SK-N-SH treated with all-trans-retinoic acid at 6 μM for 48 hours (cell line): ENCODE measurements around the gene CTF1.

Experiments
- ATAC-seq: fragments of 200-7000 bp; cut with Tn5 transposase; 3 replicates; pipeline ENCODE4 v1.9.1; 2020; ENCODE audit warnings: mild to moderate bottlenecking, moderate library complexity
- ARNTL ChIP-seq: fragments of 450-650 bp; formaldehyde crosslinking; IDR thresholded peaks from 2 replicates; pipeline ENCODE4 v1.5.0; 2020; ENCODE audit warnings: low read depth, mild to moderate bottlenecking, moderate library complexity, borderline replicate concordance
- BACH2 ChIP-seq: fragments of 250-450 bp; sonication (Bioruptor Pico); IDR thresholded peaks from 2 replicates; pipeline ENCODE4 v1.9.0; 2021; ENCODE audit warnings: mild to moderate bottlenecking, borderline replicate concordance
- CSDC2 ChIP-seq: fragments of 250-450 bp; sonication (Bioruptor Pico); IDR thresholded peaks from 2 replicates; pipeline ENCODE4 v1.5.0; 2020; ENCODE audit warnings: mild to moderate bottlenecking, moderate library complexity
- ESRRG ChIP-seq: fragments of 250-450 bp; sonication (Bioruptor Pico); IDR thresholded peaks from 2 replicates; pipeline ENCODE4 v1.6.1; 2021; ENCODE audit warnings: mild to moderate bottlenecking
- GLIS3 ChIP-seq: fragments of 250-450 bp; sonication (Bioruptor Pico); IDR thresholded peaks from 2 replicates; pipeline ENCODE4 v1.5.0; 2020; ENCODE audit warnings: mild to moderate bottlenecking, moderate library complexity
- ISL1 ChIP-seq: fragments of 250-450 bp; sonication (Bioruptor Pico); IDR thresholded peaks from 2 replicates; pipeline ENCODE4 v2.1.2; 2022; ENCODE audit warnings: mild to moderate bottlenecking, moderate library complexity
- PPARA ChIP-seq: fragments of 250-450 bp; sonication (Bioruptor Pico); IDR thresholded peaks from 2 replicates; pipeline ENCODE4 v1.5.0; 2020; ENCODE audit warnings: mild to moderate bottlenecking, borderline replicate concordance
- RARB ChIP-seq: fragments of 250-450 bp; sonication (Bioruptor Pico); IDR thresholded peaks from 2 replicates; pipeline ENCODE4 v1.8.0; 2021; ENCODE audit warnings: mild to moderate bottlenecking, moderate library complexity
- SNAI2 ChIP-seq: fragments of 250-450 bp; sonication (Bioruptor Pico); IDR thresholded peaks from 2 replicates; pipeline ENCODE4 v1.5.0; 2020; ENCODE audit warnings: mild to moderate bottlenecking, moderate library complexity
- TCF4 ChIP-seq: fragments of 250-450 bp; sonication (Bioruptor Pico); IDR thresholded peaks from 2 replicates; pipeline ENCODE4 v1.8.0; 2021; ENCODE audit warnings: mild to moderate bottlenecking, moderate library complexity, borderline replicate concordance
- TOX ChIP-seq: fragments of 250-450 bp; sonication (Bioruptor Pico); IDR thresholded peaks from 2 replicates; pipeline ENCODE4 v1.8.0; 2021; ENCODE audit warnings: mild to moderate bottlenecking, moderate library complexity, borderline replicate concordance
- ZC3H10 ChIP-seq: fragments of 250-450 bp; sonication (Bioruptor Pico); IDR thresholded peaks from 2 replicates; pipeline ENCODE4 v1.5.1; 2021; ENCODE audit warnings: mild to moderate bottlenecking, moderate library complexity
- ZFP3 ChIP-seq: fragments of 250-450 bp; sonication (Bioruptor Pico); IDR thresholded peaks from 2 replicates; pipeline ENCODE4 v1.5.0; 2020; ENCODE audit warnings: mild to moderate bottlenecking, moderate library complexity
- ZFP30 ChIP-seq: fragments of 450-650 bp; formaldehyde crosslinking; IDR thresholded peaks from 2 replicates; pipeline ENCODE4 v1.5.0; 2022; ENCODE audit warnings: mild to moderate bottlenecking, moderate library complexity
- ZNF565 ChIP-seq: fragments of 450-650 bp; formaldehyde crosslinking; conservative IDR thresholded peaks from 2 replicates; pipeline ENCODE4 v1.5.0; 2020; ENCODE audit warnings: low read depth, mild to moderate bottlenecking, moderate library complexity
- ZNF70 ChIP-seq: fragments of 450-650 bp; formaldehyde crosslinking; IDR thresholded peaks from 2 replicates; pipeline ENCODE4 v1.5.0; 2020; ENCODE audit warnings: mild to moderate bottlenecking, moderate library complexity
- ZNF8 ChIP-seq: fragments of 450-650 bp; formaldehyde crosslinking; IDR thresholded peaks from 2 replicates; pipeline ENCODE4 v1.5.0; 2020; ENCODE audit warnings: mild to moderate bottlenecking, moderate library complexity
- TF ChIP-seq, protein P1 (sequence below): fragments of 250-450 bp; sonication (Bioruptor Pico); IDR thresholded peaks from 2 replicates; pipeline ENCODE4 v1.5.0; 2020; ENCODE audit warnings: mild to moderate bottlenecking, moderate library complexity
- TF ChIP-seq, protein P2 (sequence below): fragments of 250-450 bp; sonication (Bioruptor Pico); IDR thresholded peaks from 2 replicates; pipeline ENCODE4 v1.5.1; 2020; ENCODE audit warnings: low read depth, mild to moderate bottlenecking, moderate library complexity
- TF ChIP-seq, protein P3 (sequence below): fragments of 250-450 bp; sonication (Bioruptor Pico); IDR thresholded peaks from 2 replicates; pipeline ENCODE4 v1.8.0; 2020; ENCODE audit warnings: mild to moderate bottlenecking, moderate library complexity, borderline replicate concordance

CTF1 gene

DNA sequence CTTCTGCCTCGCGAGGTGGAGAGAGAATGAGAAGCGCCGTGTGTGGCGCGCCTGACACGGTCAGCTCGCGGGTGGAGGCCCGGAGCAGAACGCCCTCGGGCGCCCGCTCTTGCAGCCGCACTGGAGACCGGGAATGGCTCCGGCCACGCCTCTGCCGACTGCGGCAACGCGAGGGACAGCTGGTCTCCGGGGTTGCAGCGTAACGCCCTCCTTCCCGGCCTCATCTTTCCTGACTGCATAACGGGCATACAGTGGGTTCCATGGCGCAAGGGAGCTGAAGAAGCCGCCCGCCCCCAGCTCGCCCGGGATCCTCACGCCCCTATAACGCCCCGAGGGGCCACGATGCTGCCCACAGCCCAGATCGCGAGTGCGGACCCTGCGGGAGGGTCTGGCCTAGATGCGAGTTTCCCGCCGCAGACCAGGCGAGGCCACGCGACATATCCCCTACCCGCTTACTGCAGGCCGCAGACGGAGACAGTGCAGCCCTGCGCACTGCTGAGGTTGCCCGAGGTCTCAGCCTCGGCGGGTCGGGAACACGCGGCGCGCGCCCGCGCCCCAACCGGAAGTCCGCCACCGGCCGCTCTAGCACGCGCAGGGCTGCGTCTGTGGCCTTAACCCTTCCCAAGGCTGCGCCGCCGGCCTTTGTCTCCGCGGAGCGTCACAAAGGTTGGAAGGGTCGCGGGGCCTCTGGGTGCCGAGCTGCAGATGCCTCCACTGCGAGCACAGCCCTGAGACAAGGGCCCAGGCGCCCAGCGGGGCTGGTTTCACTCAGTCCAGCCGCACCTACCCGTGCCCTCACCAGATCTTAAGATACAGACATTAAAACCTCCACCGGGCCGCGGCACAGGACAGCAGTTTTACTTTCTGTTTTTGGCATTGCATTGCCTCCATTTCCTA is 21.3 kb upstream of the CTF1 start (continued):
- TF ChIP-seq RARB (no peak), ZFP30 (CRISPR knock-in tag) (peak; percentile 4; the same call in 1 of the 2 replicates), BACH2 (no peak), ZNF8 (no peak), SNAI2 (CRISPR knock-in tag) (peak; percentile 78; the same call in 1 of the 2 replicates), ZFP3 (CRISPR knock-in tag) (peak; percentile 66), ZNF565 (CRISPR knock-in tag) (no peak), CSDC2 (CRISPR knock-in tag) (peak; percentile 79; the same call in 1 of the 2 replicates)
- TF ChIP-seq, protein P1, sequence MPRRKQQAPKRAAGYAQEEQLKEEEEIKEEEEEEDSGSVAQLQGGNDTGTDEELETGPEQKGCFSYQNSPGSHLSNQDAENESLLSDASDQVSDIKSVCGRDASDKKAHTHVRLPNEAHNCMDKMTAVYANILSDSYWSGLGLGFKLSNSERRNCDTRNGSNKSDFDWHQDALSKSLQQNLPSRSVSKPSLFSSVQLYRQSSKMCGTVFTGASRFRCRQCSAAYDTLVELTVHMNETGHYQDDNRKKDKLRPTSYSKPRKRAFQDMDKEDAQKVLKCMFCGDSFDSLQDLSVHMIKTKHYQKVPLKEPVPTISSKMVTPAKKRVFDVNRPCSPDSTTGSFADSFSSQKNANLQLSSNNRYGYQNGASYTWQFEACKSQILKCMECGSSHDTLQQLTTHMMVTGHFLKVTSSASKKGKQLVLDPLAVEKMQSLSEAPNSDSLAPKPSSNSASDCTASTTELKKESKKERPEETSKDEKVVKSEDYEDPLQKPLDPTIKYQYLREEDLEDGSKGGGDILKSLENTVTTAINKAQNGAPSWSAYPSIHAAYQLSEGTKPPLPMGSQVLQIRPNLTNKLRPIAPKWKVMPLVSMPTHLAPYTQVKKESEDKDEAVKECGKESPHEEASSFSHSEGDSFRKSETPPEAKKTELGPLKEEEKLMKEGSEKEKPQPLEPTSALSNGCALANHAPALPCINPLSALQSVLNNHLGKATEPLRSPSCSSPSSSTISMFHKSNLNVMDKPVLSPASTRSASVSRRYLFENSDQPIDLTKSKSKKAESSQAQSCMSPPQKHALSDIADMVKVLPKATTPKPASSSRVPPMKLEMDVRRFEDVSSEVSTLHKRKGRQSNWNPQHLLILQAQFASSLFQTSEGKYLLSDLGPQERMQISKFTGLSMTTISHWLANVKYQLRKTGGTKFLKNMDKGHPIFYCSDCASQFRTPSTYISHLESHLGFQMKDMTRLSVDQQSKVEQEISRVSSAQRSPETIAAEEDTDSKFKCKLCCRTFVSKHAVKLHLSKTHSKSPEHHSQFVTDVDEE (CRISPR knock-in tag) = peak; percentile 62

DNA sequence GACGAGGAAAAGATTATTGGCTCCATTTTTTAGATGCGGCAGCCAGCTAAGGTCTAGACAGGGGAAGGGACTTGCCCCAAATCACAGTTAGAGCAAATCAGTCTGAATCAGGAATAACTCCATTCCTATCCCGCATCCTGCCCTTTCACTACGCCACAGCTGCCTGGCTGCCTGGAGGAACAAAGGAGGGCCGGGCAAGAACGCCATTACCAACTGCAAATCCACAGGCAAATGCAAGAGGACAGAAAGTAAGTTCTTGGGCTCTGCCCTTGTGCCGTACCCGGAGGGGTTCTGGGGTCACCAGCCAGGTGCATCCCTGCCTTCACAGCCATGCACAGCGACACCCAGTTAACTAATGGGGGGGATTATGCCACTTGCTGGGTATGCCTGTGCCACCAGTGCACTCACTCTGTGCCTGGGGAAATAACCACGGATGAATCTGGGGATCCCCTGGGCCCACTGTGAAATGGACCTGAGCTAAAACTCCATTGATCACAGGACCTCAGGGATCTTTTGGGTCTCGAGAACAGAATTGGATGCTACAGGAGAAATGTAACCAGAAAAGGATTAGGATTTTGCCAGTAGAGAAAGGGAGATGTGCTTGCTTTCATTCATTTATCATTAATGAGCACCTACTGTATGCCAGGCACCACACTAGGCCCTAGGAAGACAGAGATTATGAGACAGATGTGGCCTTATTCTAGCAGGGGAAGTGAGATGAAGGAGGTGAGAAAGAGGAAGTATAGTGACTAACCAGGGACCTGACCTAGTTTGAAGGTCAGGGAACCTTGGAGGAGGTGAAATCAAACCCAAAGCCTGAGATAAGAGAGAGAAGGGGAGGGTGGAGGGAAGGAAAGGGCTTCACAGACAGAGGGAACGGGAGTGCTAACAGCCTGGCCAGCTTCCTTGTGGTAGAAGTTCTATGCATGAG is 20.3 kb upstream of the CTF1 start:
- peak; percentile 28 for ATAC-seq
- TF ChIP-seq ISL1 (CRISPR knock-in tag) (no peak), ZNF70 (CRISPR knock-in tag) (0 out of 2 replicates have a peak, but pooled peaks have one; percentile 31)
- TF ChIP-seq, all 23 proteins: peak for 1

DNA sequence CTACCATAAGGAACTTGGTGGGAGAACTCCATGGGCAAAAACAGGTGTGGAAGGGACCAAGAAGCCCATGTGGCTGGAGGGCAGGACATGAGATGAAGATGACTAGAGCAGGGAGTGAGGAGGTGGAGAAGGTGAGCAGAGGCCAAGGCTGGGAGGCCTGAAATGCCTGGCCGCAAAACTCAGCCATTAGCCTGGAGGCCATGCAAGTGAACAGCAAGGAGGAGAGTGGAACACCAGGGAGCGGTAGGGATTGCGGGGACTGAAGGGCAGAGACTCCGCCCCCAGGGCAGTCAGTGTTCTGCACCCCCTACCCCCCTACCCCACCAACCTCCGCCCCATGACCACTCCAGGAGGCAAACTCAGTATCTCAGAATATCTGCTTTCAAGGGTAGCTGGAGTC is 19.5 kb upstream of the CTF1 start:
- TF ChIP-seq ISL1 (CRISPR knock-in tag) (no peak), SNAI2 (CRISPR knock-in tag) (no peak)
- TF ChIP-seq, all 23 proteins: peak for 0
- no peak for ATAC-seq

DNA sequence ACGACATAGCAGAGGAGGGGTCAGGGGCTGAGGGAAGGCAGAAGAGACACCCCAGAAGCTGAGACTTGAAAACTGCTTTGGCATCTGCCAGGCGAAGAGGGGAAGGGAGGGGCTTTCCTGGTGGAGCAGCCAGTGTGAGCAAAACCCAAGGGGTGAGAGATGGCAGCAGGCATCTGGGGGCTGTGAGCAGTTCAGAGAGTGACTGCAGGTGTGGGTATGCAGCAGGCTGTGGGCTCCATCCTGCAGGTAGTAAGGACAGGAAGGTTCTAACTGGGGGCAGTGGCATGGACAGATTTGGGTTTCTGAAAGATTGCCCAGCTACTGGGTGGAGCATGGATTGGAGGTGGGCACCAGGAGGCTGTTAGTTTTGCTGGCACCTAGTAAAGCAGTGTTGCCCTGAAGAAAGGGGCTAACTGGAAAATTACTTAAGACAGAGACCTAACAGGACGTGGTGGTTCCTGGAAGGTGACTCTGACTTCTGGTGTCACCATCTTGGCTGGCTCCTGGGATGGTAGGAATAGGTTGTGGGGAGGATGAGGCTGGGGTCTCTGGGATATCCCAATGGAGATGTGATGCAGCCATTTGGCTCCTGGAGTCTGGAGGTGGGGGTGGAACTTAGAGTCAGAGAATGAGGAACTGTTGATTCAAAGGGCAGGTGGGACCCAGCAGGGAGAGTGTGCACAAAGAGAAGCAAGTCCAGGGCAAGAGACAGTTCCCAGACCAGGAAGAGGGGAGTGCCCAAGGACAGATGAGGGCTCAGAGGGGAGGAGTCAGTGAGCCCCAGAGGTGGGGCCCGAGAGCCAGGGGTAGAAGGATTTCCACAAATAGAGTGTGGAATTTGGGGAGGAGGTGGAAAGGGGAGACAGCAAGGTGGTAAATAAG is 13.7 kb upstream of the CTF1 start:
- TF ChIP-seq, protein P2, sequence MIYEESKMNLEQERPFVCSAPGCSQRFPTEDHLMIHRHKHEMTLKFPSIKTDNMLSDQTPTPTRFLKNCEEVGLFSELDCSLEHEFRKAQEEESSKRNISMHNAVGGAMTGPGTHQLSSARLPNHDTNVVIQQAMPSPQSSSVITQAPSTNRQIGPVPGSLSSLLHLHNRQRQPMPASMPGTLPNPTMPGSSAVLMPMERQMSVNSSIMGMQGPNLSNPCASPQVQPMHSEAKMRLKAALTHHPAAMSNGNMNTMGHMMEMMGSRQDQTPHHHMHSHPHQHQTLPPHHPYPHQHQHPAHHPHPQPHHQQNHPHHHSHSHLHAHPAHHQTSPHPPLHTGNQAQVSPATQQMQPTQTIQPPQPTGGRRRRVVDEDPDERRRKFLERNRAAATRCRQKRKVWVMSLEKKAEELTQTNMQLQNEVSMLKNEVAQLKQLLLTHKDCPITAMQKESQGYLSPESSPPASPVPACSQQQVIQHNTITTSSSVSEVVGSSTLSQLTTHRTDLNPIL (CRISPR knock-in tag) = no peak
- TF ChIP-seq, protein P1 (CRISPR knock-in tag) = no peak
- no peak for TF ChIP-seq PPARA
- TF ChIP-seq ZNF70 (CRISPR knock-in tag) = no peak
- no peak for TF ChIP-seq ESRRG
- no peak for TF ChIP-seq RARB
- no peak for TF ChIP-seq ARNTL
- no peak for TF ChIP-seq ZFP3 (CRISPR knock-in tag)
- TF ChIP-seq TCF4 (CRISPR knock-in tag) = no peak
- TF ChIP-seq CSDC2 (CRISPR knock-in tag) = no peak
- TF ChIP-seq ZNF565 (CRISPR knock-in tag) = no peak
- TF ChIP-seq ISL1 (CRISPR knock-in tag) = no peak
- TF ChIP-seq, protein P3, sequence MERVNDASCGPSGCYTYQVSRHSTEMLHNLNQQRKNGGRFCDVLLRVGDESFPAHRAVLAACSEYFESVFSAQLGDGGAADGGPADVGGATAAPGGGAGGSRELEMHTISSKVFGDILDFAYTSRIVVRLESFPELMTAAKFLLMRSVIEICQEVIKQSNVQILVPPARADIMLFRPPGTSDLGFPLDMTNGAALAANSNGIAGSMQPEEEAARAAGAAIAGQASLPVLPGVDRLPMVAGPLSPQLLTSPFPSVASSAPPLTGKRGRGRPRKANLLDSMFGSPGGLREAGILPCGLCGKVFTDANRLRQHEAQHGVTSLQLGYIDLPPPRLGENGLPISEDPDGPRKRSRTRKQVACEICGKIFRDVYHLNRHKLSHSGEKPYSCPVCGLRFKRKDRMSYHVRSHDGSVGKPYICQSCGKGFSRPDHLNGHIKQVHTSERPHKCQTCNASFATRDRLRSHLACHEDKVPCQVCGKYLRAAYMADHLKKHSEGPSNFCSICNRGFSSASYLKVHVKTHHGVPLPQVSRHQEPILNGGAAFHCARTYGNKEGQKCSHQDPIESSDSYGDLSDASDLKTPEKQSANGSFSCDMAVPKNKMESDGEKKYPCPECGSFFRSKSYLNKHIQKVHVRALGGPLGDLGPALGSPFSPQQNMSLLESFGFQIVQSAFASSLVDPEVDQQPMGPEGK (CRISPR knock-in tag) = no peak
- no peak for TF ChIP-seq ZFP30 (CRISPR knock-in tag)
- no peak for TF ChIP-seq GLIS3 (CRISPR knock-in tag)
- no peak for TF ChIP-seq TOX (CRISPR knock-in tag)
- TF ChIP-seq ZC3H10 = no peak
- ATAC-seq = peak; percentile 42
